ENCODE results near the gene ZNHIT1. TPM values are rescaled to one million over a fixed set of nuclear protein-coding genes. Genes with fewer than 3 reads are reported as not detected.
A peak's percentile ranks its signal among the peaks of the same experiment; 100 is the strongest.

ZNHIT1 gene
- polyA plus RNA-seq, 3 donors = 29.3 to 109 (median 74.9) TPM

DNA sequence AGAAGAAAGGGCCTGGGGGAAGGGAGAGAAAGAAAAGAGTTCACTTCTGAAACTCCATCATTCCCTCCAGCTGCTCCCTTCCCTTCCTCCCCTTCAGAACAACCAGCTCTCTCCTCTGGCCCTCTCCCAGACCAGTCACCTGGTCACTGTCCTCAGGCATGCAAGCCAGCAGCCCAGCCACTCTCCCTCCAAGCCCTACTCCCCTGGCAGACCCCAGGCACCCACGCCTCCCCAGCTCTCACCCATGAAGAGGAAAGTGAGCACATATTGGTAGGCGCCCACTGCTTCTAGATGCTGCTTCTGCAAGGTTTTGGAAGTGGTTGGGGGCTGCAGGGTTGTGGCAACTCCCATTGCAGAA lies 17.5 kb upstream of the ZNHIT1 start:
- peaks cover 0 to 10% of the 10 kb centered on the region in 2 donors for H3K36me3 Mint-ChIP-seq
- intact Hi-C loops (cut with micrococcal nuclease) = no loop called here
- H3K9me3 Mint-ChIP-seq = peaks cover 0 to 13% (median 7%) of the 10 kb centered on the region in 7 donors
- H3K4me2 ChIP-seq (replicated peaks; ENCODE audit: extremely low read depth, low read length, poor library complexity, severe bottlenecking) = no peak overlapping the region
- peaks cover 50 to 64% (median 53%) of the 10 kb centered on the region in 3 donors for H3K27me3 Mint-ChIP-seq (ENCODE audit: low read depth in 3 of 3)
- peaks cover 33 to 42% of the 10 kb centered on the region in 2 donors for H3K4me1 ChIP-seq (ENCODE audit: control insufficient read depth in 1 of 2, insufficient read depth in 2 of 2, low read length in 2 of 2)
- no peaks in the 10 kb centered on the region for H3K9me3 ChIP-seq (replicated peaks in 1 of 2; ENCODE audit: control insufficient read depth in 1 of 2, insufficient read depth in 1 of 2, low read length in 2 of 2)
- no peak overlapping the region for H2AFZ ChIP-seq (ENCODE audit: insufficient read depth, low read depth, low read length, poor library complexity, severe bottlenecking)
- DNase-seq = no peak
- H3K4me1 Mint-ChIP-seq = peaks cover 30% of the 10 kb centered on the region
- H3K79me2 ChIP-seq (ENCODE audit: insufficient read depth, low read length) = no peaks in the 10 kb centered on the region
- peak overlapping the region in 1 of 2 donors; percentile 87 for H3K4me3 Mint-ChIP-seq
- H3K36me3 ChIP-seq (replicated peaks in 1 of 2; ENCODE audit: control insufficient read depth in 1 of 2, insufficient read depth in 2 of 2, low read length in 2 of 2) = no peaks in the 10 kb centered on the region
- no CpG with 5 or more reads among the region's 2 CpGs for WGBS (ENCODE audit: insufficient coverage)
- TF ChIP-seq, protein P1, sequence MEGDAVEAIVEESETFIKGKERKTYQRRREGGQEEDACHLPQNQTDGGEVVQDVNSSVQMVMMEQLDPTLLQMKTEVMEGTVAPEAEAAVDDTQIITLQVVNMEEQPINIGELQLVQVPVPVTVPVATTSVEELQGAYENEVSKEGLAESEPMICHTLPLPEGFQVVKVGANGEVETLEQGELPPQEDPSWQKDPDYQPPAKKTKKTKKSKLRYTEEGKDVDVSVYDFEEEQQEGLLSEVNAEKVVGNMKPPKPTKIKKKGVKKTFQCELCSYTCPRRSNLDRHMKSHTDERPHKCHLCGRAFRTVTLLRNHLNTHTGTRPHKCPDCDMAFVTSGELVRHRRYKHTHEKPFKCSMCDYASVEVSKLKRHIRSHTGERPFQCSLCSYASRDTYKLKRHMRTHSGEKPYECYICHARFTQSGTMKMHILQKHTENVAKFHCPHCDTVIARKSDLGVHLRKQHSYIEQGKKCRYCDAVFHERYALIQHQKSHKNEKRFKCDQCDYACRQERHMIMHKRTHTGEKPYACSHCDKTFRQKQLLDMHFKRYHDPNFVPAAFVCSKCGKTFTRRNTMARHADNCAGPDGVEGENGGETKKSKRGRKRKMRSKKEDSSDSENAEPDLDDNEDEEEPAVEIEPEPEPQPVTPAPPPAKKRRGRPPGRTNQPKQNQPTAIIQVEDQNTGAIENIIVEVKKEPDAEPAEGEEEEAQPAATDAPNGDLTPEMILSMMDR (IDR thresholded peaks at IDR 0.05) = no peak
- H3K27ac Mint-ChIP-seq = peak overlapping the region in 1 of 7 donors; percentile 72
- peaks cover 10 to 46% of the 10 kb centered on the region in 2 donors for H3K27me3 ChIP-seq (ENCODE audit: control insufficient read depth in 2 of 2, insufficient read depth in 2 of 2, low read length in 2 of 2)
- H3K27ac ChIP-seq (ENCODE audit: low read depth in 1 of 2, low read length in 2 of 2) = no peak overlapping the region
- H3K9ac ChIP-seq (ENCODE audit: insufficient read depth, low read length, poor library complexity, severe bottlenecking) = no peak overlapping the region
- no peak overlapping the region for H3K4me3 ChIP-seq (replicated peaks in 1 of 3; ENCODE audit: low read depth in 2 of 3, low read length in 3 of 3)
- H4K20me1 ChIP-seq (ENCODE audit: insufficient read depth, low read length) = no peaks in the 10 kb centered on the region

DNA sequence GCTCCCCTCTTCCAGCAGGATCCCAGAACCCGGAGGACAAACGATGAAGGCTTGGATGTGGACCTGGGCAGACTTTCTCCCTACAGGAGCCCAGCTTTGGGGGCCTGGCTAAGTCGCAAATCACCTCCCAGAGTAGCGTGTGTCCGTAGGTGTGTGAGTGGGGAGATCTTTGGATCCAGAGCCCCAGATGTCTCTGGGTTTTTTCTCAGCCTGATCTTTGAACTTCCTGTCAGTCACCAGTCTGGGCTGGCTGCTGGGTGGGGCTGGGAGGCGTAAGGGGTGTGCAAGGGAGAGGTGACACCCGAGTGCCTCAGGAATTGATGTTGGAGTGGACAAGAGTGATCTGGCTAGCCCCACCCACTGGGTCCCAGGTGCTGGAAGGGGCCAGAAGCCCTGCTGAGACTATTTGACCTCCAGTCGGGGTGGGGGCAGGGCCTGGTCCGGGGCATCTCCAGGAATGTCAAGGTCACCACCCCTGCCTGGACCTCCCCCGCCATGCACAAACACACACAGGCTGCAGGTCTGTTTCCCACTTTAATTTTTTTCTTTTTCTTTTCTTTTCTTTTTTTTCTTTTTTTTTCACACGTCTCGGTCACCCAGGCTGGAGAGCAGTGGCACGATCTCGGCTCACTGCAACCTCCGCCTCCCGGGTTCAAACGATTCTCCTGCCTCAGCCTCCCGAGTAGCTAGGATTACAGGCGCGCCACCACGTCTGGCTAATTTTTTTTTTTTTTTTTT lies 16.9 kb upstream of the ZNHIT1 start, which contains the start of gene MOGAT3:
TSS of gene MOGAT3 (minus strand) at position 175 of the 738 bp plus-strand sequence. CDS start 182 bp downstream, outside the sequence.
- H3K4me3 ChIP-seq (replicated peaks in 1 of 3; ENCODE audit: low read depth in 2 of 3, low read length in 3 of 3) = peak within 1 kb of the TSS in 1 of 3 experiments; percentile 28
- peak within 1 kb of the TSS in 2 of 7 donors; percentile 13 to 72 for H3K27ac Mint-ChIP-seq

More for the DNA sequence above, 16.9 kb upstream of the ZNHIT1 start, which contains the start of gene MOGAT3:
- Histone ChIP-seq H2AFZ (ENCODE audit: insufficient read depth, low read depth, low read length, poor library complexity, severe bottlenecking) (peak within 1 kb of the TSS; percentile 31), H3K27me3 (ENCODE audit: control insufficient read depth in 2 of 2, insufficient read depth in 2 of 2, low read length in 2 of 2) (peaks cover 10 to 46% of the 10 kb centered on the region in 2 donors), H3K4me1 (ENCODE audit: control insufficient read depth in 1 of 2, insufficient read depth in 2 of 2, low read length in 2 of 2) (peaks cover 33 to 42% of the 10 kb centered on the region in 2 donors), H3K27ac (ENCODE audit: low read depth in 1 of 2, low read length in 2 of 2) (no peak within 1 kb of the TSS), H3K36me3 (replicated peaks in 1 of 2; ENCODE audit: control insufficient read depth in 1 of 2, insufficient read depth in 2 of 2, low read length in 2 of 2) (peaks cover 3 to 4% of the 10 kb centered on the region in 2 donors), H3K79me2 (ENCODE audit: insufficient read depth, low read length) (no peaks in the 10 kb centered on the region), H3K9ac (ENCODE audit: insufficient read depth, low read length, poor library complexity, severe bottlenecking) (no peak within 1 kb of the TSS), H4K20me1 (ENCODE audit: insufficient read depth, low read length) (no peaks in the 10 kb centered on the region), H3K9me3 (replicated peaks in 1 of 2; ENCODE audit: control insufficient read depth in 1 of 2, insufficient read depth in 1 of 2, low read length in 2 of 2) (no peaks in the 10 kb centered on the region), H3K4me2 (replicated peaks; ENCODE audit: extremely low read depth, low read length, poor library complexity, severe bottlenecking) (peak within 1 kb of the TSS; percentile 24)
- no peak for DNase-seq
- peak within 1 kb of the TSS in 1 of 2 donors; percentile 87 for H3K4me3 Mint-ChIP-seq
- peaks cover 0 to 13% (median 7%) of the 10 kb centered on the region in 7 donors for H3K9me3 Mint-ChIP-seq
- intact Hi-C loops (cut with micrococcal nuclease) = no loop called here
- H3K4me1 Mint-ChIP-seq = peaks cover 30% of the 10 kb centered on the region
- peaks cover 50 to 62% (median 52%) of the 10 kb centered on the region in 3 donors for H3K27me3 Mint-ChIP-seq (ENCODE audit: low read depth in 3 of 3)
- TF ChIP-seq, protein P1 (IDR thresholded peaks at IDR 0.05) = no peak
- 19% methylated on average over 7 of the region's 21 CpGs for WGBS (ENCODE audit: insufficient coverage)
- H3K36me3 Mint-ChIP-seq = peaks cover 4 to 15% of the 10 kb centered on the region in 2 donors

Data from CD14-positive monocyte (primary cell).